DOHH2 (cell line): ENCODE results near the gene HK3.

Experiments
- H3F3A ChIP-seq: fragments of 200-600 bp; sonication (generic), shearing (Covaris generic); 2 replicates; pipeline ENCODE4 v1.6.0; 2016; ENCODE audit warnings: antibody characterized with exemption, mild to moderate bottlenecking; ENCODE audit not compliant: control insufficient read depth, insufficient read depth
- H3K27ac ChIP-seq: fragments of 200-600 bp; sonication (generic); 2 replicates; pipeline ENCODE4 v1.5.1; 2014; ENCODE audit warnings: low read depth, mild to moderate bottlenecking, low read length, moderate library complexity
- H3K27me3 ChIP-seq: fragments of 200-600 bp; sonication (generic); 2 replicates; pipeline ENCODE4 v1.6.1; 2014; ENCODE audit warnings: mild to moderate bottlenecking, low read length, mixed read lengths; ENCODE audit not compliant: control insufficient read depth
- H3K36me3 ChIP-seq: fragments of 200-600 bp; sonication (generic); 2 replicates; pipeline ENCODE4 v1.6.1; 2014; ENCODE audit warnings: mild to moderate bottlenecking, low read length, moderate library complexity, mixed read lengths; ENCODE audit not compliant: control insufficient read depth
- H3K4me1 ChIP-seq: fragments of 200-600 bp; sonication (generic); 2 replicates; pipeline ENCODE4 v1.6.1; 2014; ENCODE audit warnings: mild to moderate bottlenecking, low read length, mixed read lengths; ENCODE audit not compliant: control insufficient read depth
- H3K4me2 ChIP-seq: fragments of 200-600 bp; sonication (generic); 2 replicates; pipeline ENCODE4 v1.6.0; 2014; ENCODE audit warnings: mild to moderate bottlenecking, low read length, moderate library complexity
- H3K4me3 ChIP-seq: fragments of 200-600 bp; sonication (generic); 2 replicates; pipeline ENCODE4 v1.5.1; 2014; ENCODE audit warnings: mild to moderate bottlenecking, low read length, mixed read lengths
- H3K79me2 ChIP-seq: fragments of 200-600 bp; sonication (generic); 2 replicates; pipeline ENCODE4 v1.6.1; 2014; ENCODE audit warnings: mild to moderate bottlenecking, low read length, mixed read lengths; ENCODE audit not compliant: control insufficient read depth
- H3K9me2 ChIP-seq: fragments of 200-600 bp; sonication (generic); replicated peaks from 2 replicates; pipeline ENCODE4 v1.6.1; 2014; ENCODE audit warnings: mild to moderate bottlenecking, low read length, mixed read lengths; ENCODE audit not compliant: control insufficient read depth
- H3K9me3 ChIP-seq: fragments of 200-600 bp; sonication (generic); 2 replicates; pipeline ENCODE4 v1.6.1; 2014; ENCODE audit warnings: antibody characterized with exemption, low read length, mixed read lengths; ENCODE audit not compliant: control insufficient read depth, insufficient read depth
- H4K20me1 ChIP-seq: fragments of 200-600 bp; sonication (generic); 2 replicates; pipeline ENCODE4 v1.6.0; 2014; ENCODE audit warnings: low read depth, mild to moderate bottlenecking, antibody characterized with exemption, low read length, moderate library complexity; ENCODE audit not compliant: control insufficient read depth, insufficient read depth
- CTCF ChIP-seq: fragments of 200-600 bp; sonication (generic); IDR thresholded peaks from one replicate; pipeline ENCODE4 v1.5.1; 2014; ENCODE audit warnings: antibody characterized with exemption, mild to moderate bottlenecking, low read depth, low read length; ENCODE audit not compliant: poor library complexity, severe bottlenecking
- EZH2phosphoT487 ChIP-seq: fragments of 200-600 bp; sonication (generic); IDR thresholded peaks from 2 replicates; pipeline ENCODE4 v1.6.1; 2017; ENCODE audit warnings: borderline replicate concordance, mild to moderate bottlenecking, antibody characterized with exemption, low read length, moderate library complexity, mixed read lengths

The HK3 gene

GRCh38 chr5:176901260-176902101 lies 2.3 kb upstream of the HK3 start:
- Histone ChIP-seq H3K27me3 (no peaks in the 10 kb centered on the region), H3K4me3 (no peak overlapping the region), H3K9me2 (no peaks in the 10 kb centered on the region), H3K79me2 (no peaks in the 10 kb centered on the region), H3F3A (peaks cover 3% of the 10 kb centered on the region; the same call in 1 of the 2 replicates), H3K9me3 (no peaks in the 10 kb centered on the region), H3K27ac (no peak overlapping the region), H3K36me3 (peaks cover 35% of the 10 kb centered on the region), H3K4me2 (no peak overlapping the region), H4K20me1 (no peaks in the 10 kb centered on the region), H3K4me1 (no peaks in the 10 kb centered on the region)
- no peak for TF ChIP-seq EZH2phosphoT487

- H3K36me3 ChIP-seq: peaks cover 28% of the 10 kb centered on the region
- H3K79me2 ChIP-seq: no peaks in the 10 kb centered on the region
- peaks cover 3% of the 10 kb centered on the region; the same call in 1 of the 2 replicates for H3F3A ChIP-seq
- no peaks in the 10 kb centered on the region for H3K9me2 ChIP-seq
- H3K9me3 ChIP-seq: no peaks in the 10 kb centered on the region
- H3K27me3 ChIP-seq: no peaks in the 10 kb centered on the region
- H3K4me3 ChIP-seq: no peak overlapping the region
- no peaks in the 10 kb centered on the region for H4K20me1 ChIP-seq
- no peaks in the 10 kb centered on the region for H3K4me1 ChIP-seq
- TF ChIP-seq EZH2phosphoT487 (no peak), CTCF (no peak)
- H3K4me2 ChIP-seq: no peak overlapping the region
- H3K27ac ChIP-seq: no peak overlapping the region
These were observed 1.6 kb upstream of the HK3 start for GRCh38 chr5:176900780-176901204.

- no peaks in the 10 kb centered on the region for H3K27me3 ChIP-seq
- H3K9me2 ChIP-seq: no peaks in the 10 kb centered on the region
- H3K79me2 ChIP-seq: no peaks in the 10 kb centered on the region
- H3K4me1 ChIP-seq: no peaks in the 10 kb centered on the region
- H3K36me3 ChIP-seq: peaks cover 21% of the 10 kb centered on the region
- H3K4me3 ChIP-seq: no peak overlapping the region
- no peaks in the 10 kb centered on the region for H4K20me1 ChIP-seq
- peaks cover 3% of the 10 kb centered on the region; the same call in 1 of the 2 replicates for H3F3A ChIP-seq
- TF ChIP-seq CTCF (no peak), EZH2phosphoT487 (no peak)
- no peaks in the 10 kb centered on the region for H3K9me3 ChIP-seq
- H3K27ac ChIP-seq: no peak overlapping the region
- no peak overlapping the region for H3K4me2 ChIP-seq
These were observed 1.0 kb upstream of the HK3 start for GRCh38 chr5:176899946-176900779.

GRCh38 chr5:176897263-176897662 lies 1.9 kb downstream of the HK3 start:
- Histone ChIP-seq H3K9me2 (no peaks in the 10 kb centered on the region), H3K79me2 (no peaks in the 10 kb centered on the region), H3K27ac (no peak overlapping the region), H3K4me1 (no peaks in the 10 kb centered on the region), H3K4me3 (no peak overlapping the region), H3K9me3 (no peaks in the 10 kb centered on the region), H3K27me3 (no peaks in the 10 kb centered on the region), H4K20me1 (no peaks in the 10 kb centered on the region), H3F3A (peaks cover 3% of the 10 kb centered on the region; the same call in 1 of the 2 replicates), H3K36me3 (no peaks in the 10 kb centered on the region), H3K4me2 (no peak overlapping the region)
- no peak for TF ChIP-seq CTCF
- TF ChIP-seq EZH2phosphoT487: no peak
